PC-3 (cell line): Measurements from ENCODE around the gene CRIP2. TPM values are rescaled to one million over a fixed set of nuclear protein-coding genes. Genes with fewer than 3 reads are reported as not detected.

Source experiments
- ATAC-seq: fragments of 200-7000 bp; cut with Tn5 transposase; 2 replicates; pipeline ENCODE4 v1.9.1; 2020; ENCODE audit warnings: mild to moderate bottlenecking, moderate library complexity
- BruUV-seq: library from RNA; stranded (reverse); fragments of 400-500 nt; replicated peaks from 2 replicates; lab custom pipeline; 2021; lab: Mats Ljungman, UMichigan
- CTCF ChIA-PET: fragments of 300-600 bp; sonication (Branson Sonifier 250); formaldehyde crosslinking; loops from one replicate; lab custom pipeline; 2022; ENCODE audit warnings: antibody characterized with exemption; lab: Charles Lee
- POLR2A ChIA-PET: fragments of 300-600 bp; sonication (Branson Sonifier 250); formaldehyde crosslinking; loops from one replicate; lab custom pipeline; 2022; ENCODE audit warnings: antibody characterized with exemption; ENCODE audit not compliant: unreplicated experiment; lab: Charles Lee
- DNase-seq: peaks from one replicate; pipeline ENCODE4 v3.0.0-alpha.2; 2015
- H2AFZ ChIP-seq: fragments of 300-600 bp; sonication (generic); 2 replicates; pipeline ENCODE4 v1.6.0; 2016; ENCODE audit warnings: antibody characterized with exemption, low read length
- H3F3A ChIP-seq: fragments of 300-600 bp; sonication (generic); one replicate; pipeline ENCODE4 v1.6.0; 2017; ENCODE audit warnings: antibody characterized with exemption, low read length, control low read depth, mild to moderate bottlenecking; ENCODE audit not compliant: unreplicated experiment
- H3K27ac ChIP-seq: fragments of 300-600 bp; sonication (generic); 2 replicates; pipeline ENCODE4 v1.5.1; 2016; ENCODE audit warnings: mild to moderate bottlenecking, low read length
- H3K27me3 ChIP-seq: fragments of 300-600 bp; sonication (generic); 2 replicates; pipeline ENCODE4 v1.6.1; 2016; ENCODE audit warnings: low read length, mixed read lengths
- H3K36me3 ChIP-seq: fragments of 300-600 bp; sonication (generic); 2 replicates; pipeline ENCODE4 v1.6.1; 2016; ENCODE audit warnings: low read depth, mixed run types, low read length, mixed read lengths
- H3K4me1 ChIP-seq: fragments of 300-600 bp; sonication (generic); 2 replicates; pipeline ENCODE4 v1.5.1; 2016; ENCODE audit warnings: low read length; ENCODE audit not compliant: insufficient read depth
- H3K4me2 ChIP-seq: fragments of 300-600 bp; sonication (generic); 2 replicates; pipeline ENCODE4 v1.6.0; 2016; ENCODE audit warnings: low read length
- H3K4me3 ChIP-seq: fragments of 300-600 bp; sonication (generic); 2 replicates; pipeline ENCODE4 v1.5.1; 2016; ENCODE audit warnings: mild to moderate bottlenecking, low read length, mixed read lengths
- H3K79me2 ChIP-seq: fragments of 300-600 bp; sonication (generic); 2 replicates; pipeline ENCODE4 v1.6.1; 2017; ENCODE audit warnings: low read length, mixed read lengths
- H3K9ac ChIP-seq: fragments of 300-600 bp; sonication (generic); 2 replicates; pipeline ENCODE4 v1.6.0; 2016; ENCODE audit warnings: mild to moderate bottlenecking, low read length
- H3K9me2 ChIP-seq: fragments of 300-600 bp; sonication (generic); replicated peaks from 2 replicates; pipeline ENCODE4 v1.6.1; 2016; ENCODE audit warnings: mixed run types, low read length, mixed read lengths
- H3K9me3 ChIP-seq: fragments of 300-600 bp; sonication (generic); 2 replicates; pipeline ENCODE4 v1.6.1; 2016; ENCODE audit warnings: low read length, mixed read lengths
- H4K20me1 ChIP-seq: fragments of 300-600 bp; sonication (generic); 2 replicates; pipeline ENCODE4 v1.6.1; 2016; ENCODE audit warnings: low read length, mixed read lengths
- CTCF ChIP-seq: fragments of 300-600 bp; sonication (generic); conservative IDR thresholded peaks from 2 replicates; pipeline ENCODE4 v1.5.1; 2017; ENCODE audit warnings: antibody characterized with exemption, low read depth, mild to moderate bottlenecking, low read length
- EZH2 ChIP-seq: fragments of 300-600 bp; sonication (generic); IDR thresholded peaks from one replicate; pipeline ENCODE4 v1.6.1; 2017; ENCODE audit warnings: antibody characterized with exemption, mild to moderate bottlenecking, low read length; ENCODE audit not compliant: unreplicated experiment
- EZH2phosphoT487 ChIP-seq: fragments of 300-600 bp; sonication (generic); IDR thresholded peaks from 2 replicates; pipeline ENCODE4 v1.6.1; 2018; ENCODE audit warnings: mild to moderate bottlenecking, antibody characterized with exemption, low read length, borderline replicate concordance
- intact Hi-C: fragments of 100-400 bp; cut with micrococcal nuclease; formaldehyde crosslinking; loops from 2 replicates; pipeline ENCODE4 v1.9.0; 2023
- total RNA-seq: library from RNA; depleted of rRNA; stranded (reverse); fragments of >200 nt; gene quantifications from 2 replicates; pipeline ENCODE4 v1.2.3, GENCODE V29; 2014; rRNA removed

CRIP2 gene
- total RNA-seq, 1 experiment from 2014 or later = 100 TPM

- H3K9ac ChIP-seq = no peak overlapping the region
- H2AFZ ChIP-seq = no peak overlapping the region
- peaks cover 9% of the 10 kb centered on the region; the same call in 1 of the 2 replicates for H3K79me2 ChIP-seq
- no peak for DNase-seq
- H3K4me1 ChIP-seq = peaks cover 10% of the 10 kb centered on the region; the same call in 1 of the 2 replicates
- intact Hi-C loops = loop anchor here (2.0 kb wide), 1 partner anchor 38 kb away; the partner anchor contains the start of gene TEDC1
- H3K9me3 ChIP-seq = no peaks in the 10 kb centered on the region
- TF ChIP-seq EZH2phosphoT487 (no peak), CTCF (no peak), EZH2 (no peak)
- H3K36me3 ChIP-seq = no peaks in the 10 kb centered on the region
- H3K4me2 ChIP-seq = no peak overlapping the region
- ChIA-PET CTCF (no interaction called here), POLR2A (no interaction called here)
- no peaks in the 10 kb centered on the region for H3K9me2 ChIP-seq
- H4K20me1 ChIP-seq = no peaks in the 10 kb centered on the region
- H3K27ac ChIP-seq = no peak overlapping the region
- H3K4me3 ChIP-seq = no peak overlapping the region
- H3F3A ChIP-seq = no peaks in the 10 kb centered on the region
- no peaks in the 10 kb centered on the region for H3K27me3 ChIP-seq
- BruUV-seq = no TSS peak
- ATAC-seq = no peak
Observed at GRCh38 chr14:105529319-105529568, 54.6 kb downstream of the CRIP2 start.

Other genes with a start within 250 kb of the CRIP2 start
- 104 and 119 TPM in 2 replicates for gene BTBD6, start 226.3 kb upstream of the CRIP2 start, total RNA-seq
- 55.8 and 86.1 TPM in 2 replicates for gene BRF1, start 173.8 kb upstream of the CRIP2 start, total RNA-seq
- 56.0 and 62.0 TPM in 2 replicates for gene PACS2, start 160.1 kb upstream of the CRIP2 start, total RNA-seq
- gene TEX22, start 76.3 kb upstream of the CRIP2 start, total RNA-seq = 0.29 and 0.40 TPM in 2 replicates
- 82.3 and 102 TPM in 2 replicates for gene MTA1, start 55.0 kb upstream of the CRIP2 start, total RNA-seq
- gene CRIP1, start 12.1 kb downstream of the CRIP2 start, total RNA-seq = 45.9 and 48.7 TPM in 2 replicates
- 66.7 and 108 TPM in 2 replicates for gene TEDC1, start 16.4 kb downstream of the CRIP2 start, total RNA-seq
- 27.5 and 33.6 TPM in 2 replicates for gene TMEM121, start 51.8 kb downstream of the CRIP2 start, total RNA-seq